Middle frontal gyrus (tissue), 1 donor: ENCODE measurements around the gene CNST.
"Not testable (repeated sequence)": the region's sequence is repeated elsewhere in the genome, so short reads cannot be mapped to it uniquely, and the experiment has no call there.

Source experiments
- DNase-seq: peaks from one replicate; pipeline ENCODE4 v3.0.0-alpha.2; 2015; ENCODE audit warnings: low spot score; ENCODE audit errors: extremely low spot score

CNST gene

DNA sequence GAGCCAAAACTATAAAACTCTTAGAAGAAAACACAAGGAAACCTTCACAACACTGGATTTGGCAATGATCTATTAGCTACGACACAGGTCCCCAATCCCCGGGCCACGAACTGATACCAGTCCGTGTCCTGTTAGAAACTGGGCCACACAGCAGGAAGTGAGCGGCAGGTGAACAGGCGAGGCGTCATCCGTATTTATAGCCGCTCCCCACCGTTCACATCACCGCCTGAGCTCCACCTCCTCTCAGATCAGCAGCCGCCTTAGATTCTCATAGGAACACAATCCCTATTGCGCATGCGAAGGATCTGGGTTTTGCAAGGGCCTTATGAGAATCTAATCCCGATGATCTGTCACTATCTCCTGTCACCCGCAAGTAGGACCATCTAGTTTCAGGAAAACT lies 12.1 kb upstream of the CNST start:
- no peak for DNase-seq

DNA sequence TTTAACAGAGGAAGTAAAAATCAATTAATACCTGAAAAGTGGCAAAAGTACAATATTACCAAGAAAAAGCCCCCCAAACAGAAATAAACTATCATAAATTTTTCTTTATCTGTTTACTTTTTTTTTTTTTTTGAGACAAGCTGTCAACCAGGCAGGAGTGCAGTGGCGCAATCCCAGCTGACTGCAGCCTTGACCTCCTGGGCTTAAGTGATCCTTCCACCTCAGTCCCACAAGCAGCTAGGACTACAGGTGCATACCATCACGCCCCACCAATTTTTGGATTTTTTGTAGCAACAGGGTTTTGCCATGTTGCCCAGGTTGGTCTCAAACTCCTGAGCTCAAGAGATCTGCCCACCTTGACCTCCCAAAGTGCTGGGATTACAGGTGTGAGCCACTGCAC lies 8.2 kb upstream of the CNST start:
- no peak for DNase-seq

DNA sequence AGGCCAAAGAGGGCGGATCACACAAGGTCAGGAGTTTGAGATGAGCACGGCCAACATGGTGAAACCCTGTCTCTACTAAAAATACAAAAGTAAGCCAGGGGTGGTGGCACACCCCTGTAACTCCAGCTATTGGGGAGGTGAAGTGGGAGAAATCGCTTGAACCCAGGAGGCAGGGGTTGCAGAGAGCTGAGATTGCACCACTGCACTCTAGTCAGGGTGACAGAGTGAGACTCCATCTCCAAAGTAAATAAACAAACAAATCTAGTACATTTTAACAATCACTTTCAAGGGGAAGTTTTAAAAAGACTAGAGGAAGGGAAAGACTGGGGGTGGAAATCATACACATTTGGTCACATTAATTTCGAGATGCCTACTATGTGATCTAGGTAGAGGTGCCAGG lies 6.9 kb upstream of the CNST start:
- DNase-seq = no peak

DNA sequence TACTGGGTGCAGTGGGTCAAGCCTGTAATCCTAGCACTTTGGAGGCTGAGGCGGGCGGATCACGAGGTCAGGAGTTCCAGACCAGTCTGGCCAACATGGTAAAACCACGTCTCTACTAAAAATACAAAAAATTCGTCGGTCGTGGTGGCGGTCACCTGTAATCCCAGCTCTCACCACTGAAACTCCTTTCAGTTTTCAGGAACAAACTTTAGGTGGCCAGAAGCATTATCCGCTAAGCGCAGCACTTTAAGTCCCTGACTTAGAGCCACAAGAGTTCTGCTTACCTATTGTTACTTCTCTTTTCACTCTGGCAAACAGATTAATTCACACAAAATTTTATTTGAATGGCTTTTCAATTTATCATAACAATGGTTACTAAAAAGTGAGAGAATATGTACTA lies 5.4 kb upstream of the CNST start:
- not testable (repeated sequence) for DNase-seq

DNA sequence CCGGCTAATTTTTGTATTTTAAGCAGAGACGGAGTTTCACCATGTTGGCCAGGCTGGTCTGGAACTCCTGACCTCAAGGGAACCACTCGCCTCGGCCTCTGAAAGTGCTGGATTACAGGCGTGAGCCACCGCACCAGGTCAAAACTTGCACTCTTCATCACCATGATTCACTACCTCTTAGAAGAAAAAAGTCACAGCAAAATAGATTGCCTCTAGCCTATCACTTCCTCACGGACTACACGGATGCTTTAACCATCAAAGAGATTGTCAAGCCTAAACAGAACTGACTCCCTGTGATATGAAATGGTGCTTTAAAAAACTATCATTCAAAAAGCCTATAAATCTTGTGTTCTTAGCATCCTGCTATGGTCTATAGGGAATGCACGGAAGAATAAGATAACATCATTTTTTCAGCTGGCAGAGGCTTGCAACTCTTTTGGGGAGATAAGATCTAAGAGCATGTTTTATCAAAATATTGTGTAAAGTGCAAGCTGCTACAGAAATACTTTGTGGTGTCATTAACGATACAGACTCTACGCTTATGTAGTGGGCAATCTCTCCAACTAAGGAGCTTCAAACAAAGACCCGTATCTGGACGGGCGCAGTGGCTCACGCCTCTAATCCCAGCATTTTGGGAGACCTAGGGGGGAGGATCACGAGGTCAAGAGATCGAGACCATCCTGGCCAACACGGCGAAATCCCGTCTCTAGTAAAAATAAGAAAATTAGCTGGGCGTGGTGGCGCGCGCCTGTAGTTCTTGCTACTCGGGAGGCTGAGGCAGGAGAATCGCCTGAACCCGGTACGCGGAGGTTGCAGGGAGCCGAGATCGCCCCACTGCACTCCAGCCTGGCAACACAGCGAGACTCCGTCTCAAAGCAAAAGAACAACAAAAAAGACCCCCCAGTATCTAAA lies 1.2 kb upstream of the CNST start:
- no peak for DNase-seq

DNA sequence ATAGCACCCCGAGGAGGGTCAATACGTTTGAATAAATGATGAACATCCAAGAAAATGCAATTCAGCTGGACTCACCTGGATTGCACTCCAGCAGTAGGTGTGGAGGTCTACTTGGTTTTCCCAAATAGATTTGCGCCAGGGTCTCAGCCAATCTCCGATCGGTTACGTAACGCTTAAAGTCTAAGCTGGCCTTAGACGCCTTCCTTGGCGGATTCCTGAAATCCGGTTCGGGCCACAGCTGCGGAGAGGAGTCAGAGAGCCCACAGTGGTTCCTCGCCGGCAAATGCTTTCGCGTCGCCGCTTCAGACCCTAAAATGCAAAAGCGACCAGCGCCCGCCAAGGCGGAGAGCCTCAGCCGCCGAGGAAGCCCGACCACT lies 517 bp upstream of the CNST start:
- no peak for DNase-seq

DNA sequence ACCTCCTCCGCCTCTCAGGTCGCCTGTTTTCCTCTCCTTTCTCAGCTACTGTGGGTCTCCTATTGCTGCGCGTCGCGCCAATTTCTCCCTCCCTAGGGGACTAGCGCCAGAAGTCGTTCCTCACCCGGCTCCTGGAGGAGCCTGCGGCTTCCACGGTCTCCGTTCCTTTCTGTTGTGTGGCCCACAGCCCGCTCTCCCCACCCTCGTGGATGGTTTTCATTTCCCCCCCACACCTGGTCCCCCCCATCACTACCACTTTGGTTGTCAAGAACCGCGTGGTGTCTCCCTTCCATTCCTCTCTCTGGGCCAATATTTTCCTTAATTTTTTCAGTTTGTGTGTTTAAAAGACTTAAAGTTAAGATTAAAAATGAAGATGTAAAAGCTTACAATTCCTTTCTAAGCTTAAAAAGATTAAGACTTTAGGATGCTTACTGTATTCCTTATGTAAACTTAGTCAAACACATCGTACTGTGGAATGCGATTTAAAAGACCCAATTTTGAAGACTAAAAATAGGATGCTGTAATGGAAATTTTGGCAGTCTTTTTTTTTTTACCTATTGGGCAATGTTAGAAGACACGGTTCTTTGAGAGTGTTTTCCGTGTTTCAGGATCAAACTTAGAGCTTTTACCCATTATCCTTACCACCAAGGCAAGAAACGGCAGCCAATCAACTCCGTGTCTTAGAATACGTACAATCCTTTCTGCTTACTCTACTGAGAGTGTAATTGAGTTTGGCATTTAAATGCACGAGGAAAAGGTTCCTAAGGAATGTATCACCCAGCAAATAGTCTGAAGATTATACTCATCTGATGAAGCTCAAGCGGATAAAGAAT lies 773 bp downstream of the CNST start:
- no peak for DNase-seq

DNA sequence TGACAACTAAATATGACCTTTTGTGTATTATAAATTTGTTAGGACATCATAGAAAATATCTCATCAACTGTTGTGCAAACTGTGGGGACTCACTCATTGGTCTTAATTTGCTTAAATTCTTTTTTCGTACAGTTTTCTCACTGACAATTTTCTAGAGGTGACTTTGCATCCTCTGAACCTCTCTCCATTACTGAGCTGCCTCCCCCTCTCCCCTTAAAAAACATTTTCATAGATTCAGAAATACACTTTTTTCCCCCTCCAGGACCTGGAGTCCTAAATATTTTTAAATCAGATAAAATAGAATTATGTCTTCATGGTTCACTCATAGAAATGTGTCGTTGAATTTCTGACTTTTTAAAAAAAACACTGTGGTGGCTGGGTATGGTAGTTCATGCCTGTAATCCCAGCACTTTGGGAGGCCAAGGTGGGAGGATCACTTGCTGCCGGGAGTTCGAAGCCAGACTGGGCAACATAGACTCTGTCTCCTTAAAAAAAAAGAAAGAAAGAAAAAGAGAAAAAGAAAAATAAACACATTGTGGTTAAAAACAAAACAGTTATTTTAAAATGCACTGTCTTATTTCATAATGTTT lies 1.5 kb downstream of the CNST start:
- DNase-seq = no peak

DNA sequence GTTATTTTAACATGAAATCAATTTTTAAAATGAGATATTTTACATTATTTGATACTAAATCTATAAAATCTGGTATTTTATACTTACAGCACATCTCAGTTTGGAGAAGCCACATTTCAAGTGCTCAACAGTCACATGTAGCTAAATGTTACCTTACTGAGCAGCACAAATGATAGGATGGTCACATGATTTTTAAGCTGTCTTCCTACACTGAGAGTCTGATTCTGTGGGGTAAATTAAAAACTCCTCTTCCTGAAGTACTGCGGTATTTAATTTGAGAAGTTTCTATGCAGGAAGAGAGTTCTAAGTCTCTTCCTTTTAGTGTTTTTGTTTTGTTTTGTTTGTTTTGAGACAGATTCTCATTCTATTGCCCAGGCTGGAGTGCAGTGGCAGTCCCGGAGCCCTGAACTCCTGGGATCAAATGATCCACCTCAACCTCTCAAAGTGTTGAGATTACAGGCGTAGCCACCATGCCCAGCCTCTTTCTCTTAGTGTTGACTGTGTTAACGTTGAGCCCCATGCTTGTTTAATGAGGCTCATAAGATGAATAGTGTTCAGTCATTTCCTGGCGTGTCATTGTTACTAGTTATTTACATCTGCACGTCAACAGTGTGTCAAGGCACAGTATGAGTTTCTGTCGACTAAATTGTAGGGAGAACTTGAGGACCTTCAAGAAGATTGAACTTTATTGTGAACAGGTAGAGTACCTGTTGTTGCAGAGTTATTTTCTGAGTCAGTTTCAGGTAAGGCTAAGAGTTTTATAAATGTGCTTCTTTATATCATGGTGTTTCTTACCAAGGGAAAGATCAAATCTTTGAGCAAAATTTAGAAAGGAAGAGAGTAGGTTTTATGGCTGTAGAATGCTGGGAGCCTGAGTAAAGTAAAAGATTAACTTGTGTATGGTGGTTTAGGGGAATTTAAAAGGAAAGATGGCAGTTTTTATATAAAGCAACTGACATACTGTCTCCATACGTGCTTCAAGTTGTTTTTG lies 3.3 kb downstream of the CNST start:
- DNase-seq = no peak

DNA sequence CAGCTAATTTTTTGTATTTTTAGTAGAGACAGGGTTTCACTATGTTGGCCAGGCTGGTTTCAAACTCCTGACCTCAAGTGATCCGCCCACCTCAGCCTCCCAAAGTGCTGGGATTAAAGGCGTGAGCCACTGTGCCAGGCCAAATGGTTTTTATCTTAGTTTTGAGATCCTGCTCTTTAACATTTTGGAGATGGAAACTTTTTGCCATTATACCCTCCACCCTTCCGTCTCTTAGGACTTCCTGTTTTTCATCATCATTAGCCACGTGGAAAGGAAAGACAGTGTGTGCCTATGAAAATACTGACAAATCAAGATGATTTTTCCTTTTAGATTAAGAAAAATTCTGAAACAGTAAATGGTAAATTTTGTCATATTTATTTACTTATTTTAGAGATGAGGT lies 5.1 kb downstream of the CNST start:
- DNase-seq = not testable (repeated sequence)

DNA sequence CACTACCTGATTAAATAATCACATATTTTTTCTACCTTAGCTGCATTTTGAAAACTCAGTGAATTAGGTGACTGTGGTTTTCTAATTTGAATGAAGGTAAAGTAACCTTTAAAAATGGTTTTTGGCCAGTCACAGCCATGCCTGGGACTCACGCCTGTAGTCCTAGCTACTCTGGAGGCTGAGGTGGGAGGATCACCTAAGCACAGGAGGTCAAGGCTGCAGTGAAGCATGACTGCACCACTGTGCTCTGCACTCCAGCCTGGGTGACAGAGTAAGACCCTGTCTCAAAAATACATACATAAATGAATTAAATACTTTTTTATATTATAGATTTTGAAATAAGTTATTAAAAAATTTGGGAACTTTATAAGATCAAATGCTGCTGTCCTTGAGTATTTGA lies 5.7 kb downstream of the CNST start:
- no peak for DNase-seq

DNA sequence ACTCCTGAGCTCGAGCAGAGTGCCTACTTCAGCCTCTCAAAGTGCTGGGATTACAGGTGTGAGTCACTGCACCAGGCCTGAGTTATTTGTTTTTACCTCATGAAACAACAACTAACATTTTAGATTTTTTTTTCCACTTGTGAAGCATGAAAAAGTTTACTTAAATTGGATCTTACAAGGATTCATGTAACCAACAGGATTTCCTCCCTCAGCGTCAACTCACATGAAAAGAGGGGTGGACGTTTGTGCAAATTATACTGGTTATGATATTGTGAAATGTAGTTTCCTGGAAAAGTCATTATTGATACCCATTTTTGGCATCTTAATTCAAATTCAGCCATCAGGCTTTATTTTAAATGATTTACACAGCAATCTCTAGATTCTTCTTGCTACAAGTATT lies 6.5 kb downstream of the CNST start:
- no peak for DNase-seq

DNA sequence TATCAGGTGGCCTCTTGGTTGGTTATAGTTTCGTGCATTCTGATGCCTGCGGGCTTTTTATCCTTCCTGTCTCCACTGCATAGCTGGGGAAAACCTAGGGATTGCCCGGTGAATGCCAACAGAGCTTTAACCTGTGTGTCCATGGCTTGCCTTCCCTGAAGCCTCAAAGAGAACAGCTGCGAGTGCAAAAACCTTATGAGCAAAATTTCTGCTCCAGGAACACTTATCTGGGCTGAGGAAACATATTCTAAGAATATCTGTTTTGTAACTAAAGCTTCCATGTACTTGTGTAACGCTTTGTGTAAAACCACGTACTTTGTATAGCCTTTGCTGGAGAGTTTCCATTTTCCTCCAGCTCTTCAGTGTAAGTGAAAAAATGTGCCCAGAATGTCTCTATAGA lies 7.2 kb downstream of the CNST start:
- DNase-seq = no peak

DNA sequence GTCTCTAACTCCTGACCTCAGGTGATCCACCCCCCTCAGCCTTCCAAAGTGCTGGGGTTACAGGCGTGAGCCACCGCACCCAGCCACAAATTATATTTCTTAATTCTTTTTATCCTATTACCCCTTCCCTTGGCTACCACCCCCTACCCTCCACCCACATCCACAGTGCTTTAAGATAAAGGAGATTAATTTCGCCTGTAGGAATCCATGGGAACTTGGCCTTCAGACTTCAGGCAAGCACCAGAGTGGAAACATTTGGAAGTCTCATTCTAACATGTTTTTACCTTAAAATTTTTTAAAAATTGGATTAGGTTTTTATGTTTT lies 10.4 kb downstream of the CNST start:
- DNase-seq = no peak

DNA sequence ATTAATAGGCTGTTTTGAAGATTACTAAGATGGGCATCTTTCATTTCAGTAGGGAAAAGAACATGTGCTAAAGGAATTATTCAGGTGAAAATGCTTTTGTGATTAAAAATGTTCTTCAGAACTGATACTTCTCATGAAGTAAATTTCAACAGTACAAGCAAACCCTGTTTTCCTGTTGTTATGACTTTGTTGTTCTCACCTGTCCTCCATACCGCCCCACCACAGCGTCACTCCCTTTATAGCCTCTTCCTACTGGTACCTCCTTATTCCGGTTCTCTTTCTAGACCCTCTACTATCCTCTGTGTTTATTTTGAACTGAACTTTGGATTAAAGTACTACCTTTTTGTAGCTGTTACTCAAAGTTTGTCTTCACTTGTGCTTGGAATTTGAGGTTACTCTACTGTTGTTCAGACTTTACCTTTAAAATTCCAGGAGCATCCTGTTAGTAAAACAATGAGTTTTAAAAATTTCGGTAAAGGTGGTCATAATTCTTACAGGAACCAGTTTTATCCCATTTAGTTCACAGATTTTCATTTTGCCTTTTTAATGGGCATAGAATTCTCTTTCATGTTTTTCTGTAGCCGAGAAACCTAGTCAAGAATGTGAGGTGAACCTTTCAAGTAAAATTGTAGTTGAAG lies 10.9 kb downstream of the CNST start:
- DNase-seq = no peak

DNA sequence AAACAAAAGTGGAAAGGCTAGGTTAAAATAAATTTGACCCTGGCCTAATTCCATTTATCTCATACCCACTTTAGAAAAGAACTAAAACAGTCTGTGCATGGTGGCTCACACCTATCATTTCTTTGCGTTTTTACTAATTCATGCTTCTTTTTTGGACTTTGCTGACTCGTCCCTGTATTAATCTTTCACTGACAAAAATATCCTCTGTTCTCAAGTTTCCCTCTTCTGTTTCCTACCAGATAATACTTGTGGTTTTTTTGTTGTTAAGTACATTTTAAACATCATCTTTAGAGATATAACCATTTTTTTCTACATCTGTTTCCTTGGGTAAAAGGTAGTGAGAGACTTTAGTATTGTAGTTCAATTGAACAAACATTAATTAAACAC lies 11.5 kb downstream of the CNST start:
- DNase-seq = no peak

DNA sequence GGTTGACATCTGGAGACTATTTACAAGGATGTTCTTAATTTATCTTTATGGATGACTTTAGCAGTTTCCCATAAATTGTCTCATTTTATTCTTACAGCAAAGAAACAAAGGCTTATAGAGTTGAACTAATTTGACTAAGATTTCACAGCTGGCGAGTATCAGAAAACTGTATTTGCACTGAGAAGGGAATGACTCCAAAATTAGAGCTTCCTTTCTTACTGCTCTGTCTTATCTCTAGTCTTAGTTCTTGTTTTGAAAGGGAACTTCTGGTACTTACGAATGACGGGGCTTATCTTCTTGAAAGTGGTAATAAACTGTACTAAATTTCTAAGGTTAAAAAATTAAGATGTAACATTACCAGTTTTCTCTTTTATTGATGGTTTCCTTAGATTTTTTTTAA lies 13.6 kb downstream of the CNST start:
- no peak for DNase-seq

DNA sequence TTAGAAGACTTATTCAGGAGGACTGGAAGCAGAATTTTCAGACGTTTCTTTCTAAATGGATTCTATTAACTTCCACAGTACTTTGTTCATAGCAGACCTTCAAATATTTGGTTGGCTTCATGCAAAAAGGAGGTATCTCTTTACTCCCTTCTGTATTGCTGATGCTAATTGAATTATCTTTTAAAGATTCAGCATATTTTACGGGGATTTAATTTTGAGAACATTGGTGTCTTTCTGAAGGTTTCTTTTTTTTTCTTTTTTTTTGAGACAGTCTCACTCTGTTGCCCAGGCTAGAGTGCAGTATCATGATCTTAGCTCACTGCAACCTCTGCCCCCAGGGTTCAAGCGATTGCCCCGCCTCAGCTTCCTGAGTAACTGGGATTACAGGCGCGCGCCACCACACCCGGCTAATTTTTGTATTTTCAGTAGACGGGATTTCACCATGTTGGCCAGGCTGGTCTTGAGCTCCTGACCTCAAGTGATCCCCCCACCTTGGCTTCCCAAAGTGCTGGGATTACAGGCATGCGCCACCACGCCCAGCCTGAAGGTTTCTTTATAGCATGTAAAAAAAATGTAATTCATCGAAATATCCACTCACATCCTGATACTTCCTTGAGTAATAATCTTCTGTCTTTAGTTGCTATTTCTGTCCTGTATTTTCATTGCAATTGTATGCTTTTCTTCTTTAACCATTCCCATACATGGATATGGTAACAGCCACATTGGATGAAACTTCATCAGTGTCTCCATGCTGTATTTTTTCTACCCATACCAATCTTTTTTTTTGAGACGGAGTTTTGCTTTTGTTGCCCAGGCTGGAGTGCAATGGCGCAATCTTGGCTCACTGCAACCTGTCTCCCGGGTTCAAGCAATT lies 14.5 kb downstream of the CNST start:
- DNase-seq = no peak

DNA sequence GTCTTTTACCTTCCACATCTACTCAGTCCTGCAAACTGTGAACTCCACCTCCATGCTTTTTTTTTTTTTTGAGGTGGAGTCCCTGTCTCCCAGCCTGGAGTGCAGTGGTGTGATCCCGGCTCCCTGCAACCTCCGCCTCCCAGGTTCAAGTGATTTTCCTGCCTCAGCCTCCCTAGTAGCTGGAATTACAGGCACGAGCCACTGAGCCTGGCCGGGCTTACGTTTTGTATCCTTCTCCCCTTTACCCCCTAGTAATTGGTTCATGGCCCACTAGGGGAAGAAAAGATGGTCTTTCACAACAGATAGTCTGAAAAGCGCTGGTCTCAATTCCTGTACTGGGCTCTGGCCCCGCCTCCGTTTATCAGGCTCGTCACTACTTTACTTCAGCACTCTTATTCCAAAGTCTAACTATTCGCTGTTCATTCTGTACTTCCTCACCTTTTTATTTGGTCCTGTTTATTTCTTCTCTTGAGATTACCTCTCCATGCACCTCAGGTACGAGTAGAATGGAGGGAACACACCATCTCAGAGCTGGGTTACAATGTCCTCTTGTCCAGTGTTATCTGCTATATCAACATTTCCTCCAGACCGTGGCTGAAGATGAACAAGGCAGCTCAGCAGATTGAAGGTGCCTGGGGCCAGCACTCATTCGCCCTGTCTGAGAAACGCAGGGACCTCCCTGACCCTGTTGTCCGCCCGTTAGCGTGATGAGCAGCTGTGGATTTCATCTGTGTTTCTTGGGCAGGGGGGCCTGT lies 16.2 kb downstream of the CNST start:
- no peak for DNase-seq
